OCI-LY3 (cell line): Measurements from ENCODE around the gene RBBP4.

ENCODE experiments used
- CTCF ChIP-seq: fragments of 200-600, 300-600 bp; sonication (generic); IDR thresholded peaks from 2 replicates; pipeline ENCODE4 v1.5.1; 2014; ENCODE audit warnings: antibody characterized with exemption, low read length, low read depth
- EZH2phosphoT487 ChIP-seq: fragments of 200-600 bp; shearing (Covaris generic); IDR thresholded peaks from 2 replicates; pipeline ENCODE4 v1.6.1; 2018; ENCODE audit warnings: antibody characterized with exemption, mixed run types, low read depth

DNA sequence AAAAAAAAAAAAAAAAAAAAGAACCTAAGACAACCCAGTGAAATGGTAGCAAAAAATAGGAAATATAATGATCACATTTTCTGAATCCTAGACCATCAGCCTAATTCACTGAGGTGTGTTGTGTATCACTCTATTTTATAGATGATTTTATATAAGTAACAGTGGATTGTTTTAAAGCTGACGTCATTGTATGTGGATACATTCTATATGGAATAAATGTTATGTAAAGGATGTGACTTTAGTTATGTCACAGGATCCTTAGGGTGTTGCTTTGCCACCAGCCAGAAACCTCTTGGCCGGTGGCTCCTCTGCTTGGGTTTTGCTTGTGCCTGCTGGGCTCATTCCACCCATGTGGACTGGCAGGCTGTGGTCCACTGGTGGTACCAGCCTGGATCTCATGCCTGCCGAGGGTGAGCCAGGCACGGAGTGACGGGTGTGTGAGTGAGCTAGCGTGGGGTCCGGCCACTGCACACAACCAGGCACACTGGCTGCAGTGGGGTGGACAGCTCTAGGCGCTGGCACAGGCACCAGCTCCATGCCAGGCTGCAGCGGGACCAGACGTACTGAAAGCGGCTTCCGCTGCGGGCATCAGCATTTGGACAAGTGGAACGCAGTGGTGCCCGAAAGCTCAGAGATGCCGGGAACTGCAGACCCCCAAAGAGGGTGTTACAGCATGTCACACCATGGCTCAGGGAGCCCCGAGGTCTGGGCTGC is 45.1 kb upstream of the RBBP4 start:
- TF ChIP-seq EZH2phosphoT487 (no peak), CTCF (no peak)
